Measurements from ENCODE around the gene GULP1. TPM values are rescaled to one million over a fixed set of nuclear protein-coding genes. Genes with fewer than 3 reads are reported as not detected.
A peak's percentile ranks its signal among the peaks of the same experiment; 100 is the strongest.
"Not testable (repeated sequence)": the region's sequence is repeated elsewhere in the genome, so short reads cannot be mapped to it uniquely, and the experiment has no call there.

Gene GULP1
- polyA plus RNA-seq, 3 donors: 51.1 to 66.6 (median 60.2) TPM

DNA sequence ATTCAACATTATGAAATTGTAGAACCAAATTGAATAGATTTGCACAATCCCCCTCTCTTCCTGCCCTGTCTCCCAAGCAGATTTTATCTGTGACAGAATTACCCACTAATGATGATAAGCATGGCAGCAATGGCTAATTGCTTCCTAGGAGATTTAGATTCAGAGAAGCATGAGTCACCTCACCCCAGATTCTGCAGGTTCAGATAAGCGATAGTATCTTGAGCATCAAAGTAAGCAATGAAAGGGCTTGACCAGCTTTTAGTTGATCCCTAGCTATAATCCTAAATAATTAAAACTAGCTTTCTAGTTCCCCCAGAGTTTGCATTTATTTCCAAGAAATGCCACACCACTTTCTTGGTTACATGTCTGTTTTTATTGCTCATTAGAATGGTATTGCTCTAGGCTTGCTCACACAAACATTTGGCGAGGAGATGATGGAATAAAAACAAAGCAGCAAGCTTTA is 204.3 kb downstream of the GULP1 start:
- no peak for DNase-seq (ENCODE audit: extremely low read depth in 1 of 11, low read depth in 9 of 11, low spot score in 4 of 11)

DNA sequence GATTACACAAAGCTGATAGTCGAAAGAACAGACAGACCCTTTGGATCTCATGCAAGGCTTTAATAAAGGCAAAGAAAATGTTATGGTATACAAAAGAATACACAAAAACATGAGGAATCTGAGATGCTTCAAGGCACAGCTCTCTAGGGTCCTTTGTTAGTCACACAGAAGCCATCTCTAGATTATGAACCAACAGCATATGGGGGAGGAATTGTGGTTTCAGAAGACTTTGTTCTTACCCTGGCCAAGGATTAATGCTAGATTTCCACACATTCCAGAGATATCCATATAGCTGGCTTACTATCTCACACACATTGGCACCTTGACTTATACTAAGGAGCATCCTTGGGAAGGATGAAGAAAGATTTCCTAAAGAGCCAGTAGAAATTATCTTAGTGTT is 206.1 kb downstream of the GULP1 start:
- no peak for DNase-seq (ENCODE audit: extremely low read depth in 1 of 11, low read depth in 9 of 11, low spot score in 4 of 11)

DNA sequence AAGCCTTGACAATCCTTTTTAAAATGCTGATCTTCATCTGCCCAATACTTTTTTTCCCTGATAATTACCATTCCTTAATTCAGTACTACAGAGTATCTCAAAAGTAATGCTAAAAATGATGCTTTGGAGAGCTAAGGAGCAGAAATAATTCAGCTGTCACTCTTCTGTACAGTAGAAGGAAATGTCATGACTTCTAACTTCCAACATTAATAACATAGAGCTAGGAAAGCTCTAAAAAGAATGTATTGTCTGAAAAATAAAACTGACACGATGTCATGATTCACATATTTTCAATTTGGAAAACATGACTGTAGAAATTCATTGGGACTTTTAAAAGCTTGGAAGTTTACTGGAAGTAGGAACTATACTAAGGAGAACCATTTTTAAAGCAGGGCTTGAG is 212.3 kb downstream of the GULP1 start:
- DNase-seq (ENCODE audit: extremely low read depth in 1 of 11, low read depth in 9 of 11, low spot score in 4 of 11): no peak

DNA sequence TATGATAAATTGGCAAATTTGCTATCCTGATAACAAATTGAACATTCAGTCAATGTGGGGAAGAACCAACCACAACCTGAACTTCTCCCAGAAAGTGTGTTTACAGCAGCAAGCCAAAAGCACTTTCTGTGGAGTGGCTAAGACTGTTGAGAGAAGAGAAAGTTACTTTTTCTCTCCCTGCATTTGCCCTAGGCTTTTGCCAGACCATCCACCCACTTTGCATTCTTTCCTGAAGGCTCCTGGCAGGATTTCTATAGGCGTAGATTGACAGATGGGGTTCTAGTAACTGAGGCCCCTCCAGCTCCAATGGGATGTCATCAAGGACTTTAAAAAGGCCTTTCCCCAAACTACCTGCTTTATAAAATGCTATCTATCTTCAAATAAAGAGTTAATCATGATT is 215.2 kb downstream of the GULP1 start:
- no peak for DNase-seq (ENCODE audit: extremely low read depth in 1 of 11, low read depth in 9 of 11, low spot score in 4 of 11)

DNA sequence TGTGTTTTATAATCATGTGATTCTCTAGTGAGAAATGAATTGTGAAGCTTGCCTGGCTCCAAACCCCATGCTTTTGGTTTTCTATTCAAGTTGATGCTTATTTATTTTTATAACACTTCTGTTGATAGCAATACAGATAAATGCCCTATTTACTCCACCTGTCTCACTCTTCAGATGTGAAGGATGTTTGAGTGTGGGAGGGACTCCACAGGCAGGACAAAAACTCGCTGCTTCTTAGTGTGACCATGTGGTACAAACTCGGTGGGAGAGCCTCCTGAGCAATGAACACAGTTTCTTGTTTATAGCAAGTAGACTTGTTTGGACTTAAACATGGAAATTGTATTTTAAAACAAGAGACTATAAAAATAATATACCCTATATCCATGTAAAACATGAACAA is 219.7 kb downstream of the GULP1 start:
- no peak for DNase-seq (ENCODE audit: extremely low read depth in 1 of 11, low read depth in 9 of 11, low spot score in 4 of 11)

DNA sequence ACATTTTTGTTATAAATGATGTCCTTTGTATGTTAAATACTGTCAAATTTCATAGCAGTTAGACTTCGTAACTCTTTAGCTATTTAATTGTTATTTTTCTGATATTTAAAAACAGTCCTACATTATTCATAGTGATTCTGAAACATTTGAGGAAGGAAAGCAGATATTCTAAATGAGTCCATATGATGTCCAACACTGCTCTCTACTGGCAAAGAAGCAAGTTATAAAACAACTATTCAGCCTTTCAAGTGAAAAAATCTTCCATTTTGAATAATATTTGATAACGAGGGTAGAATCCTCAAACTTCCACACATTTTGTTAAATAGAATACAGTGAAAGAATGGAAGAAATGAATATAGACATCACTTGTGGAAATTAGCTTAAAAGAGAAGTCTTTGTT is 220.8 kb downstream of the GULP1 start:
- DNase-seq (ENCODE audit: extremely low read depth in 1 of 11, low read depth in 9 of 11, low spot score in 4 of 11): peak in 10 of 11 donors; percentile 12 to 56 (median 40)

DNA sequence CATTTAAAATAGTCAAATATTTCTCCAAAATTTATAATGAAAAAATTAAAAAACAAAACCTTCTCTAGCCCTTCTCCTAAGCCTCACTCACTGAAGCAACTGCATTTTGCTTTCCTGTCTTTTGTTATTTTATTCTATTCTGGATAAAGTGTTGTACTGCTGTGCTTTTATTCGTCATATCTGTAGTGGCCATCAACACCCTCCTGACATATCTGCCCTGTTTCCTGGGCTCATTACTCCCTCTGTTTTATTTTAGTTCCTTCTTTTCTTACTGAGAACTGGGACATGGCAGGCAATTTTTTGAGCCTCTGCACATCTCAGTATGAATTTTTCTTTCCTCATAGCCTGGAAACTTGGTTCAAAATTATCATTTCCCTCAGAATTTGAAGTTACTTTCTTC is 224.2 kb downstream of the GULP1 start:
- DNase-seq (ENCODE audit: extremely low read depth in 1 of 11, low read depth in 9 of 11, low spot score in 4 of 11): no peak

DNA sequence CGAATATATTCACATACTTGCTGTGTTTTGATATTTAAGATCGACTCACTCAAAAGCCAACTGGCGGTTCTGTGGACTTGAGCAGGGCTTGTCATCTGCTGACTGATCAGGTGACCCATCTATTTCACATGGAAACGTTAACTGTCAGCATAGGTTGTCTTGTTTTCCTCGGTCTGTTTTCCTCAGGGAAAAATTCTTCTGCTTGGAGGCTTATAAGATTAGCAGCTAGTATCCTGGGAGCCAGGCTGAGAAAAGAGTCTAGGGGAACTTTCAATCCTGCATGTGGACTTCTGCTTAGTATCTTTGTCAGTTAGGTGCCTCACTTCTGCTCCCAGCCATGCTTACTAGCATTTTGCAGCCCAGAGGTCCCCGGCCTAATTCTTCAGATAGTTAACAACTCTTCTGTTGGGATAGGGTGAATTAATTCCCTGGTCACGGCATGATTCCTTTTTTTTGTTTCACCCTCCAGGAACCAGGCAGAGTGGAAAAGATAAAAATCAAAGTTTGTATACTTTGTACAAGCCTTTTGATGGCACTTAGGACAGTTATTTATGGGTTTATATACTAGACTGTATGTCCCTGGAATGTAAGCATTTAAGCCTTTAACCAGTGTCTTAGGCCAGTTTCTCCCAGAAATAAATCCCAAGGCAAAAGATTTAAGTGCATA is 226.0 kb downstream of the GULP1 start:
- no peak for DNase-seq (ENCODE audit: extremely low read depth in 1 of 11, low read depth in 9 of 11, low spot score in 4 of 11)

DNA sequence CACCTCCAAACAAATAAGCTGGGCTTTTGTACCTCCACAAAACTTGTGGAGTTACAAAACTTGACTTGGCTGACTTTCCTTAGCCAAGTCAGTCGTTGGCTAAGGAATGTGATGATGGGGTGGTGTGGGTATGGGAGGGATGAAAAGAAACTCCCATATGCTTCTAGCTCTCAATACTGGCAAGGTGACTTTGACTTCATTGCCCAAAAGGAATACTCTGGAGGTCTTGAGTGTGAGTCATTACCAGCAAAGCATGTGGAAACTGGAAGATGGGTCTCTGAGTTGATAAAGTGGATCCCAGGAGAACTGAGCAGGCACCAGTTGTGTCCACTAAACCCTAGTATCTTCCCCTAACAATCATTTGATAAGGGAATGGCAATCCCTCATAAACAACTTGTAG is 226.7 kb downstream of the GULP1 start:
- no peak for DNase-seq (ENCODE audit: extremely low read depth in 1 of 11, low read depth in 9 of 11, low spot score in 4 of 11)

DNA sequence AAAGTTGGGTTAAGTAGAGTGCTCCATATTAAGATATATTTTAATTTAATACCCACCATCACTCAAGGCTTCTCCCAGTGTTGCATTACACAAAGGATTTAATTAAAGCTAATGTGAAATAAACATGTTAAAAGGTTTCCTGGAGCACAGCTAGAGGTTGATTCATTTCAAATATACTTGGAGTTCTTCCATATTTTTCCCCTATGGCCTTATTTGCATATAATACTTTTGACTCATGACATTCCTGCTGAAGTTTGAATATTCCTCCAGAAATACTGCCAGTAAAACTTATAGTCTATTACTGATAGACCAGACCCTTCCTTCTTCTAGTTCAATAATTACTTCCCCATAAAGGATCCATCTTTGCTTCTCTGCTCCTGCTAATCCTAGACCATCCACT is 227.5 kb downstream of the GULP1 start:
- DNase-seq (ENCODE audit: extremely low read depth in 1 of 11, low read depth in 9 of 11, low spot score in 4 of 11): no peak

DNA sequence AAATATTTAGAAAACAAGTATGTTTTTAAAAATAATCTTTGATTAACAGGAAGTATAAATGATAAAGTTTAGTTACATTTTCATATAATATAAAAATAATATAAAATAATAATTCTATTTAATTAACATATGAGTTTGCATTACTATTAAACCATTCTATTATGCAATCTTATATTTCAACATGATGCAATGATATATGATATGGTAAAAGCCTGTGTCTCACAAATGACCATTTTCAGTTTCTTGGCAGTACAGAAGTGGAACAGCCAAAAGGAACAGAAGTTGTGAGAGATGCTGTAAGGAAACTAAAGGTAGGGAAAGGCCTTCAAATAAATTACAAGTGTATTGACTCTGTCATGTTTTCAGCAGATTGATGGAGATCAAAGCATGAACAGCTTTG is 230.8 kb downstream of the GULP1 start:
- DNase-seq (ENCODE audit: extremely low read depth in 1 of 11, low read depth in 9 of 11, low spot score in 4 of 11): no peak

DNA sequence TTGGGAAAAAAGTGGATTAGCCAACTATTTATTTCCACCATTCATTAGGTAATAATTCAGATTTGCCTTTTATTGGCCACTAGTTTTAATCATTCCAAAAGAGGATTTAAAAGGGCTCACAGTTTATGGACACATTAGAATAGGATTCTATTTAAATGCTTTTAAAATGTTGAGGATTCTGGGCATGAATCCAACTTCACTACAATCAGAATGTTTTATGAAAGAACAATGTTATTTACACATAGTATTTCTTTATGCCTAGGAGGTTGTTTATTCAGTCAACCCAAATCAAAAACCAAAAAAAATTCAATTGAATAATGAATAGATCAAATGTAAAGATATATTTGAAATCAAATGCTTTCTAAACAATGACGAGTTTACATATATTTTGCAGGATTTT is 232.2 kb downstream of the GULP1 start:
- no peak for DNase-seq (ENCODE audit: extremely low read depth in 1 of 11, low read depth in 9 of 11, low spot score in 4 of 11)

DNA sequence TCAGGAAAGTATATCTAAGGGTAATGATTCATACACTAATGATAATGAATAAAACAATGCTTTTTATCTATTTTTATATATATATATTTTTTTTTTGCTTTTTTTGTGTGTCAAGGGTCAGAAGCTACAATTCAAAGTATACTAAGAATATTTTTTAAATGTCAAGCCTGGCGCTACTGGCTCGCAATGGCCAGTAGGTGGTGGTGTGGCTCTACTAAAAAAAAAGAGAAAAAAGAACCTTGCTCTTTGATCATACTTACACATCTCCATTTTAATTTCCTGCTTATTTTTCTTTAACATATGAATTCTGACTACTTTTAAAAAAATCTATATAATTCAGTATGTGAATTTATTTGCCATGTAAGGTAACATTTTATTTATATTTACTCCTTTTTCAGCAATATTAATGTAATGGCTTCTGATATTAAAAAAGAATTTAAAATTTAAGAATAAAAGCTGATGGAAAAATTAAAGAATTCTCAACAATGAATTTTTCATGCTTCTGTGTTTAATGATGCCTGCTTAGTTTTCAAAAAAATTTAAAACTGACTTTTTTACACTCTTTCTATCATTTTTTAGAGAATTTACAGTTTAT is 232.9 kb downstream of the GULP1 start:
- DNase-seq (ENCODE audit: extremely low read depth in 1 of 11, low read depth in 9 of 11, low spot score in 4 of 11): peak in 9 of 11 donors; percentile 33 to 67 (median 44)

DNA sequence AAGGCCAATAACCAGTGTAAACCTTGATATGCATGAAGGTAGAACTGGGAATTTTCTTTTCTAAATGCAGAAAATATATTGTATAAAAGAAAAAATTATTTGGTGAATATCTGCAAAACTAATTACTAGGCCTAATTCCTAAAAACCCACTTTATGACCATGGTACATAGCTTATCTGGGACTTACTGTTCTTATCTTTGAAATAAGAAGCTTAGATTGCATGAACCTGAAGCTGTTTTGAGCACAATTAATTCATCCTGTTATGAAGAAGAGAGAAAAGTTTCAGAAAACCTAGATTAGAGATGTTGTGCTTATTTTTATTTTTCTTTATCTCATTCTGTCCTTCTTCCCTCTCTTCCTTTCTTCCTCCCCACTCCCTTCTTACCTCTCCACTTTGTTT is 235.0 kb downstream of the GULP1 start:
- DNase-seq (ENCODE audit: extremely low read depth in 1 of 11, low read depth in 9 of 11, low spot score in 4 of 11): no peak

DNA sequence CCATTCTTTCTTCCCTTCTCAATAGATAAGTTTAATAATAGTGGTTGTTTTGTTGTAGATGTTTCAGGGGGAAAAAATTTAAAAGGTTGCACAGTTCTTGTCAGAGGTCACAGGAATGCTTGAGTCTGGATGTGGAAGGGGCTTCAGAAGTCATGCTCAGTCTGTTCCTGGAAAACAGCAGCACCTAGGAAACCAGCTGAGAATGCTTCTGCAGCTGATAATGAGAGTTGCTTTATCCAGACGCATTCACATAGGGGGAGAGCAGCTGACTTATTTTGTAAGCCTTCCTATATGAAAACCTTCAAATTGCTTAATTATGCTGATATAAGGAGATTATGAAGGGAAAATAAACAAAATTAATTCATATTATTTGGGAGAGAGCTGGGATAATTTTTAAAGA is 235.5 kb downstream of the GULP1 start:
- DNase-seq (ENCODE audit: extremely low read depth in 1 of 11, low read depth in 9 of 11, low spot score in 4 of 11): no peak

DNA sequence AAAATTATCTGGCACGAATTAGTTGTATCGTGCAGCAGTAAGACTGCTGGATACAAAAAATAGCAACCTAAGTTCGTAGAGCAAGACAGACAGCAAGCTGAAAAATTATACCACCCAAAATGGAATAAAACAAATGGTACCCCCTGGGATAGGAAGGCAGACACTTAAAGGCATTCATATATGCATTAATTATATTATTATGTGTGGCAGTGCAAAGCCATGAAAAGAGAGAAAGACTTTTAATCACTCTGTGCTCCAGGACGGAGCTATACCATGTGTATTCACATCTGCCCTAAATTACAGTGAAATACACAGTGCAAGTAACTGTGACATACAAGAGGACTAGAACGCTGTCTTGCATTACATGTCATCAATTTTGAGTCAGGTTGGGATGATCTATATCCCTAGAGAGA is 235.9 kb downstream of the GULP1 start:
- no peak for DNase-seq (ENCODE audit: extremely low read depth in 1 of 11, low read depth in 9 of 11, low spot score in 4 of 11)

DNA sequence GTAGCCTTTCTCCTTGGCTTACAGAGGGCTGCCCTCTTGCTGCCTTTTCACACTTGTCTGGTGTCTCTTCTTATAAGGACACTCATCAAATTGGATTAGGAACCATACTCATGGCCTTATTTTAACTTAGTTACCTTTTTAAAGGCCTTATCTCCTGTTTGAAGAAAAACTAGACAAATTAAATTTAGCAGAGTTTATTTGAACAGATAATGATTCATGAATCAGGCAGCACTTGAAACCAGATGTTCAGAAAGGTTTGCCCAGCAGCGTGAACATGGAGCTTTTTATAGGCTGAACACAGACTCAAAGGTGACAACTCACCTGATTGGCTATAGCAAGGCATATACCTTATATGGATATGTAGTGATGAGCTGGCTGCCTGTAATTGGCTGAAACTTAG is 238.0 kb downstream of the GULP1 start:
- DNase-seq (ENCODE audit: extremely low read depth in 1 of 11, low read depth in 9 of 11, low spot score in 4 of 11): no peak

DNA sequence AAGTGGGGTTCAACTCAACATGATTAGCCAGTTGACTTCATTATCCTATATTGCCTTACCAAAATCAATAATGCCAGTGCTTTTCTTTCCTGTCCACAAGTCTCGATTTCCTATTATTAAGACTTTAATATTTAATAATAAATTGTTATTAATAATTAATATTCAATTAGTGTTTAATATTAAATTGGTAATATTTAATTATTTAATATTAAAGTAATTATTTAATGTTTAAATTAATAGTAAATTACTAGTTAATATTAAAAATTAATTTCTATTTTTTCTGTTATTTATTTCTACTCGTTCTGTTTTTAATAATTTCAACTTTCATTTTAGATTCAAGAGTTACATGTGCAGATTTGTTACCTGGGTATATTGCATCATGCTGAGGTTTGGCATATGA is 243.2 kb downstream of the GULP1 start:
- no peak for DNase-seq (ENCODE audit: extremely low read depth in 1 of 11, low read depth in 9 of 11, low spot score in 4 of 11)

DNA sequence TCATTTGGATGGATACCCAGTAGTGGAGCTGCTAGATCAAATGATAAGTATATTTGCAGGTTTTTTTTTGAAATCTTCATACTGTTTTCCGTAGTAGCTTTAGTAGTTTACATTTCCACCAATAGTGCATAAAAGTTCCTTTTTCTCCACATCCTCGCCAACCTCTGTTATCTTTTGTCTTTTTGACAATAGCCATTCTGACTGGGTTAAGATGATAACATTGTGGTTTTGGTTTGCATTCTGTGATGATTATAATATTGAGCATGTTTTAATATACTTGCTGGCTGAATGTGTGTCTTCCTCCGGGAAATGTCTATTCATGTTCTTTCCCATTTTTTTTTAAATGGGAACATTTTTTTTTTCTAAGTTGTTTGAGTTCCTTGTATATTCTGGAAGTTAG is 260.0 kb downstream of the GULP1 start:
- no peak for DNase-seq (ENCODE audit: extremely low read depth in 1 of 11, low read depth in 9 of 11, low spot score in 4 of 11)

DNA sequence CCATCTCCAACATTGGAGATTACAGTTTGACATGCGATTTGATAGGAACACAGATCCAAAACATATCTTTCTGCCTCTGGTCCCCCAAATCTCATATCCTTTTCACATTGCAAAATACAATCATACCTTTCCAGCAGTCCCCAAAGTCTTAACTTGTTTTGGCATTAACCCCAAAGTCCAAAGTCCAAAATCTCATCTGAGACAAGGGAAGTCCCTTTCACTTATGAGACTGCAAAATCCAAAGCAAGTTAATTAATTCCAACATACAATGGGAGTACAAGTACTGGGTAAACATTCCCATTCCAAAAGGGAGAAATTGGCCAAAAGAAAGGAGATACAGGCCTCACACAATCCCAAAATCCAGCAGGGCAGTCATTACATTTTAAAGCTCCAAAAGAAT is 265.4 kb downstream of the GULP1 start:
- no peak for DNase-seq (ENCODE audit: extremely low read depth in 1 of 11, low read depth in 9 of 11, low spot score in 4 of 11)

DNA sequence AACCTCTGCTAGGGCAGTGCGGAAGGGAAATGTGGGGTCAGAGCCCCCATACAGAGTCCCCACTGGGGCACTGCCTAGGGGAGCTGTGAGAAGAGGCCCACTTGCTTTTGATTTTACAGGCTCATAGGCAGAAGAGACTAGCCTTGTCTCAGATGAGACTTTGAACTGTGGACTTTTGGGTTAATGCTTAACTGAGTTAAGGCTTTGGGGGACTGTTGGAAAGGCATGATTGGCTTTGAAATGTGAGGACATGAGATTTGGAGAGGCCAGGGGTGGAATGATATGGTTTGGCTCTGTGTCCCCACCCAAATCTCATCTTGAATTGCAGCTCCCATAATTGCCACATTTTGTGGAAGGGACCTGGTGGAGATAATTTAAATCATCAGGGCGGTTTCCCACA is 267.8 kb downstream of the GULP1 start:
- DNase-seq (ENCODE audit: extremely low read depth in 1 of 11, low read depth in 9 of 11, low spot score in 4 of 11): not testable (repeated sequence)

Measured in renal cortex interstitium (tissue), 11 donors.